Measurements from ENCODE around the gene IL4R. TPM values are rescaled to one million over a fixed set of nuclear protein-coding genes. Genes with fewer than 3 reads are reported as not detected.

The IL4R gene
- total and polyA plus RNA-seq, 10 of the 15 experiments (the other 5 are each of a cell fraction or from before 2014, with no cell fraction given), result 2.6 to 70.4 (median 36.6) TPM

- ChIA-PET POLR2A (interaction anchor here (0.6 kb wide), 1 partner anchor 129 kb away, joined by 3 read pairs; no protein-coding TSS in a partner anchor), CTCF (no interaction called here)
Observed at GRCh38 chr16:27363246-27363632, 49.5 kb downstream of the IL4R start.

More at GRCh38 chr16:27363246-27363632, 49.5 kb downstream of the IL4R start:
- no peaks in the 10 kb centered on the region for H4K20me1 ChIP-seq (ENCODE audit: control insufficient read depth, insufficient read depth)
- no TSS peak for BruUV-seq (replicated peaks)
- ChIA-PET RAD21 (ENCODE audit: unreplicated experiment) (no interaction called here), SMC1A (ENCODE audit: uncharacterized antibody, unreplicated experiment) (no interaction called here)
- no peaks in the 10 kb centered on the region for H3K79me2 ChIP-seq (ENCODE audit: control insufficient read depth, insufficient read depth, low read length)
- no peak overlapping the region for H3K9ac ChIP-seq (ENCODE audit: control insufficient read depth, insufficient read depth, low read length)
- intact Hi-C loops (cut with micrococcal nuclease; ENCODE audit: unreplicated experiment) (no loop called here), in situ Hi-C loops (cut with MboI) (loop anchor here (25.0 kb wide), 1 partner anchor 1526 kb away; no protein-coding TSS in a partner anchor)
- peaks cover 20% of the 10 kb centered on the region for H3K4me1 ChIP-seq (ENCODE audit: control insufficient read depth, insufficient read depth, low read length)
- TF ChIP-seq CTCF (IDR thresholded peaks at IDR 0.05 in 2 of 3, conservative IDR thresholded peaks at IDR 0.05 in 1 of 3; ENCODE audit: control insufficient read depth in 2 of 3, extremely low read depth in 1 of 3, insufficient read depth in 1 of 3, low read depth in 3 of 3, low read length in 3 of 3) (peak in 1 of 3 experiments; percentile 10; a peak in 1 of 6 replicates), IRF3 (IDR thresholded peaks at IDR 0.05) (no peak)
- no peak overlapping the region for H3K4me2 ChIP-seq (ENCODE audit: control insufficient read depth, insufficient read depth)
- 82% methylated on average over 5 of the region's 5 CpGs for WGBS (ENCODE audit: insufficient coverage, insufficient replicate concordance, low lambda C conversion rate, missing lambda C conversion rate)
- H3K27me3 ChIP-seq (replicated peaks in 1 of 2; ENCODE audit: control insufficient read depth in 2 of 2, insufficient read depth in 2 of 2, low read length in 1 of 2), result no peaks in the 10 kb centered on the region
- no peak overlapping the region for H2AFZ ChIP-seq (ENCODE audit: control insufficient read depth, low read depth, low read length)
- no peaks in the 10 kb centered on the region for H3K9me3 ChIP-seq (replicated peaks; ENCODE audit: control insufficient read depth, insufficient read depth, low read length)
- no peak for DNase-seq (ENCODE audit: low read depth, low spot score)
- H3K4me3 ChIP-seq, result no peak overlapping the region
- no peak overlapping the region for H3K27ac ChIP-seq (ENCODE audit: control insufficient read depth, insufficient read depth)
- no peak for FAIRE-seq
- no peak for ATAC-seq
- H3K36me3 ChIP-seq (ENCODE audit: control insufficient read depth in 2 of 2, insufficient read depth in 2 of 2, low read length in 1 of 2), result peaks cover 0 to 28% of the 10 kb centered on the region in 2 experiments; a peak in 3 of 4 replicates
